AG09309 (cell line): ENCODE data around the gene TPM2.

Source experiments
- DNase-seq: peaks from one replicate; pipeline ENCODE4 v3.0.0-alpha.2; 2010; ENCODE audit warnings: low read depth
- H3K4me3 ChIP-seq: 2 replicates; pipeline ENCODE4 v1.5.1; 2011; ENCODE audit warnings: mild to moderate bottlenecking, low read depth, low read length, moderate library complexity; ENCODE audit not compliant: control insufficient read depth
- CTCF ChIP-seq: IDR thresholded peaks from 2 replicates; pipeline ENCODE4 v1.5.1; 2011; ENCODE audit warnings: mild to moderate bottlenecking, low read depth, low read length, inconsistent platforms; ENCODE audit not compliant: insufficient read depth, control insufficient read depth; ENCODE audit errors: missing control alignments

The TPM2 gene

GRCh38 chr9:35679766-35680330, 9.9 kb downstream of the TPM2 start:
- no peak for DNase-seq
- H3K4me3 ChIP-seq = no peak overlapping the region
- no peak for TF ChIP-seq CTCF

GRCh38 chr9:35679091-35679490, 10.6 kb downstream of the TPM2 start:
- no peak for TF ChIP-seq CTCF

GRCh38 chr9:35675732-35676392, 13.9 kb downstream of the TPM2 start:
- no peak for DNase-seq
- H3K4me3 ChIP-seq = peak overlapping the region; percentile 49
- TF ChIP-seq CTCF = no peak

More at GRCh38 chr9:35679091-35679490, 10.6 kb downstream of the TPM2 start:
- H3K4me3 ChIP-seq = no peak overlapping the region
- DNase-seq = no peak

- H3K4me3 ChIP-seq = no peak overlapping the region; the same call in 1 of the 2 replicates
- no peak for TF ChIP-seq CTCF
- no peak for DNase-seq
Observed at GRCh38 chr9:35675204-35675603, 14.5 kb downstream of the TPM2 start.

- DNase-seq = no peak
- no peak overlapping the region for H3K4me3 ChIP-seq
- no peak for TF ChIP-seq CTCF
Observed at GRCh38 chr9:35674025-35674361, 15.7 kb downstream of the TPM2 start.

- TF ChIP-seq CTCF = no peak
- no peak for DNase-seq
- no peak within 1 kb of the TSS for H3K4me3 ChIP-seq
Observed at GRCh38 chr9:35673132-35674024, 16.3 kb downstream of the TPM2 start, which contains the start of gene CA9. Gene CA9, plus strand, starts transcription at chr9:35673928. Its CDS starts 32 bp downstream, at chr9:35673960.
